NCI-H748 treated with DMSO at 0.1 percent for 48 hours (cell line): ENCODE results near the gene CREB5.

Source experiments
- DNase-seq: peaks from one replicate; lab custom pipeline; 2025; lab: John Stamatoyannopoulos, UW

Gene CREB5

DNA sequence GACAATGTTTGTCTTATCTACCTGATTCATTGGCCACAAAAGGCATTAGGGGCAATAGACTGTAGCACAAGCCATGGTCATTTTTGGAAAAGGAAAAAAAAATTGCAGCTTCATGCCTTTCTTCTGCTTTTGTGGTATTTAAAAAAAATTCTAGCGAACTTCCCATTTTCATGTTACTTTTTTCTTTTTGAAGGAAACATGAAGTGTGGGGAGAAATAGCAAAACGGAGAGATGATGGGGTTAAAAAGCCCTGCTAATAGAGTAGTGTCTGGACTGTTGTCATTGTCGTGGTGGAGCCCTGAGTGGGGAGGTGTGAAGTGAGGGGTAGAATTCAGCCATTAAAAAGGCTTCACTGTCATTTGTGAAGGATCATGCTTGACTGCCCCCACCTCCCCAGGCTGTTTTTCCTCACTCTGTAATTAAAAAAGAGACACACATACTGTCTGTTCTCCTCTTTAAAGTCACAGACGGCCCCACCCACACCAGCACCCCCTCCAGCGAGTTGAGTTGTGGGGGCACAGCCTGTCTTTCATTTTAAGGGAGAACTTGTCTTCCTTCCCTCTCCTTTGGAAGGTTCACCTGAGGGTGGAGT is 272.4 kb downstream of the CREB5 start:
- DNase-seq = no peak

DNA sequence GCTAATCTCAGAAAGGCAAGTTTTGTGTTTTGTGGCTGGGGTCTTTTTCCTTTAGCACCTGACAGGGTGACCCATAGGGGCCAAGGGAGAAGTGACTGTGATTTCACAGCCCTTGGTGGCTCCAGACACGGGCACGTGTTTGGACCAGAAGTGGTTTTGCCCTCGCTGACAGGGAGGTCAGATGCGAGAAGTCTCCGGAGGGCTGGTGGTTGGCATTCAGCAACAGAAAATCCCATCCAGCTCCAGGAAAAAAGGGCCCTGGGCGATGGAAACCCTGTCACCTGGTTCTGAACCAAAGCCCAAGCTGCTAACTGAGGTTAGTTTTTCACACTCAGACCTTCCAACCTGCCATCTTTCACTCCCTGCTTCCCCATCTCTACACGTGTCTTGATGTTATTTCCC is 272.9 kb downstream of the CREB5 start:
- no peak for DNase-seq

DNA sequence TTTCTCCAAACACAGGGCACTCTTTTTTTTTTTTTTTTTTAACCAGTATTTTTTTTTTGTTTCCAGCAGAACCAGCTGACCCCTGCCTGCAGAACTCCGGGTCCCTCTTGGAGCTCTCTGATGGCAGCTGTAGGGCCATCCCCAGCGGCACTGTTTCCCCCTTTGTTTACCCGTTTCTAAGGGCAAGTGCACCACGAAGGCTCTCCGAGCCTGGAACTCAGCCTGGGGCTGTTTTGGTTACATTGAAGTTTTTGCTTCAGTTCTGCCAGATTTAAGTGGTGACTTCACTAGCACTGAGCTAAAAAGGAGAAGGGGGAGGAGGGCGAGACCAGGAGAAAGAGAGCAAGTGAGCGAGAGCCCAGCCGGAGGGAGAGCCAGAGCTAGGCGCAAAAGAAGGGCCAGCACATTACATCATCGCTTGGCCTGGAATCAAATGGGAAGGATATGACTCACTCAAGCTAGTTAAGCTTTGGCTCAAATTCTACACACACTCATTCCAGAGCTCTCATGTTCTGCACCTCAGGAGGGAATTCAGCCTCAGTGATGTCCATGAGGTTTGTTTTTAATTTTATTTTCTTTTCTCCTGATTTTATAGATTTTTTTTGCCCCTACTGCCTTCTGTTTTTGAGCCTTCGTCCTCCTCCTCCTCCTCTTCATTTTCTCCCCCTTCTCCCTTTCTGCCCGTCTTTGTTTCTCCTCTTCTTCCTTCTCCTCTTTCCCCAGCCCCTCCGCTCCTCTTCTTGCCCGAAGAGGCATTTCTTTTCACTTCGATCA is 273.5 kb downstream of the CREB5 start:
- DNase-seq = peak; percentile 44

GRCh38 chr7:28686418-28686800 is 274.1 kb downstream of the CREB5 start:
- DNase-seq = no peak

DNA sequence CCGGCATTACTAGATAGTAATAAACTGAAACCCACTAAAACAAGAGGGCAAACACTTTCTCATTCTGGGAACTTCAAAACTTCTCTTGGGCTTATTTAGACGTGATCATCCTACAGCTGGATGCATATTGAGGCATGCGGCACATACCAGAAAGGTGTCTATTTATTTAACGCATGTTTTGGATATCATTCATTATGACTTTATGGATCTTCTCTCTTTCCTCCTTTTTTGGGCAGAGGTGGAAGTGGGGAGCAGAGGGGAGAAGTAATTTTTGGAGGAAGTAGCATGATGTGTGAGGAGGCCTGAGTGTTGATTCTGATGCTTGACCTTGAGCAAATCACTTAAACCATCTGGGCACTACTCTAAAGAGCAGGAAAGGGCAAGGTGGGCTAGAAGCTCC is 275.2 kb downstream of the CREB5 start:
- no peak for DNase-seq

GRCh38 chr7:28688174-28688573 is 275.9 kb downstream of the CREB5 start:
- no peak for DNase-seq

GRCh38 chr7:28688651-28689050 is 276.3 kb downstream of the CREB5 start:
- DNase-seq = no peak

DNA sequence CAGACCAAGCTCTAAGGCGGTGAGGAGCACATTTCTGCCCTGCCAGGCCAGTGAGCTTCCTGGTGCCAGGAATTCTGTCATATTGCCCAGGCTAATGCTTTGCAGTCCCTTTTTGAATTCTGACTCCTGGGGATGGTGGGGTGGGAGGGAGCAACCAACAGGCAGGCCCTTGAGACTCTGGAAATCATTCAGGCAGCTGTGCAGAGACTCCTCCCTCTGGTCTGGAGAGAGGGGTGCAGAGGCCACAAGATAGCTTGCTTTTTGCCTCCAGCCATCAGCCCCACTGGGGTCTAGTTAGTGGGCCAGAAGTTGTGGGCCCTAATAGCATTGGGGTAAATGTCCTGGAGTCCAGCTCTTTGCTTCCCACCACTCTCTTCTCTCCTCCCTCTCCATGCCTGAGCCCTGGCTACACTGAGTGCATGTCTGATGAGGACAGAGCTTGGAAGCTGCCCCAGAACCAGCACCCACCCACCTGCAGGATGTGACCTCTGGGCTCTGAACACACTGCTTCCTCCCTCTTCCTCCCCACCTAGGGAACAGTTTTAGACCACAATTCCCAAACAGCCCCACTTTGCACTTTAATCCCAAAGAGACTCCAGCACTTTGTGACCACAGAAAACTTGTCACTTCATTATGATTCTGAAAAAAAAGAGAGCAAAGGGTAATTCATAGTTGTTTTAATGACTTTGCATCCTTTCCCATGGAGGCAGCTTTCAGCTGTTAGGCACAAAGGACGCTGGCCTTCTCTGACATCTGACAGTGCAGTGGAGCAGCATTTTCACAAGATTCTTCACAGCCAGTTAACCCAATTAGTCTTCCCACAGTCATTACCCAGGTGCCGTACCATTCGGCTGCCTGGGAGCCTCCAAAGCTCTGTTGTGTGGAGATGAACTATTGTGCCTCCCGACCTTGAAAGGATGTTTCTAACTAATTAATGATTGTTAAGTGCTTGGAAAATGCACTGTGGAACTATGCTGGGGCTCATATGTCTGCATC is 283.3 kb downstream of the CREB5 start:
- no peak for DNase-seq

DNA sequence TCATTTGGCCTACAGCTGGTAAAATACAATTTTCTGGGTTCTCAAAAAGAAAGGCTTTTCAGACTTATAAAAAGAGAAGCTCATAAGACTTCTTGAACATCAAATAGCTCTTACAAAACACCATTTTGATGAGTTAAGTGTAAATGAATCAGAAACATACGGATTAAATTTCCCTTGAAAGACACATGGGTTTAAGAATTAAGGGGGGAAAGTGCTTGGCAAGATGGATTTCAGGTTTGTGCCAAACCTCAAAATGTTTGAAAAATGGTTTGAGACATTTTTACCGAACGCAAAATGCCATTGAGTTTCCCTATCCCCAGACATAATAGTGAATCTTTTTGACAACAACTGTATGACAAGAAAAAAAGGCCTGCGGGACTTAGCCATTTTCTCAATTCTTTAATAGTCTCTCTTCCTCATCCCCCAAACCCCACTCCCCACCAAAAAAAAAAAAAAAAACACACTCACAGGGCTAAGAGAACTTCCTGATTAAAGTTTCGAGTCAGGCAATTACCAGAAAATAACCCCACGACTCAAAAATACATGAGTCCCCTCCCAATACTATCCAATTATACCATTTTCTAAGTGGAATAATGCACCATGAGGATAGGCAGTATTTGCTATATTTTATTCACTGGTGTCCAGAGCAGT is 285.7 kb downstream of the CREB5 start:
- no peak for DNase-seq

DNA sequence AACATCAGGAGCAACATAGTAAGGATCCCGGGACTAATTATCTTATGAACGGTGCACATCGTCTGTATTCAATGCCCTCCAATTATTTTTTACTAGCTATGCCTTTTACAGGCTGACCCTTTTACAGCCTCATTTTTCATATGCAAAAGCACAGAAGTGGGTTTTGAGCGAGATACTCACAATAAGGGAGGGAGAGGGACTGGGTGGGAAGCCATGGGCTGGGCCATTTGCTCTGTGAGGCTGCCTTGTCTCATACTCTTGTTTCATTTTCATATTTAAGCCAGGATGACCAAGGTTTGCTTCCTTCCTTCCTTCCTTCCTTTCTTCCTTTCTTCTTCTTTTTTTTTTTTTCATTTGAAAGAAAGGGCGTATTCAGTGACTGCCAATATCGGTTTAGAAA is 286.5 kb downstream of the CREB5 start:
- no peak for DNase-seq

DNA sequence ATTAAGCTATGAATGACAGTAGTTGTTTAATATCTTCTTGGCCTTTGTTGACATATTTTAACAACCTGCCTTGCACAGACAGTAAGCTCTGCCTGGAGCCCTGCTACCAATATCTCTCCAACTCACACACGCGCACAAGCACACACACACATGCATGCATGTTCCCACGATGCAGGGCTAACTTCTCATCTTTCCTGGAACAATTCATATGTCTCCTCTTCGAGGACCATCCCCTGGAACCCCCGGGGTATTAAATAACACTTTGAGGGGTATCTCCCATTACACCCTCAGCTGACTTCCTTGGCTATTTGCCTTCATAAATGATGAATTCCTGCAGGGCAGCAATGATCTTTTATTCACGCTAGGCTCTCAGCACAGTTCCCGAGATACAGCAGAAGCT is 287.8 kb downstream of the CREB5 start:
- no peak for DNase-seq

DNA sequence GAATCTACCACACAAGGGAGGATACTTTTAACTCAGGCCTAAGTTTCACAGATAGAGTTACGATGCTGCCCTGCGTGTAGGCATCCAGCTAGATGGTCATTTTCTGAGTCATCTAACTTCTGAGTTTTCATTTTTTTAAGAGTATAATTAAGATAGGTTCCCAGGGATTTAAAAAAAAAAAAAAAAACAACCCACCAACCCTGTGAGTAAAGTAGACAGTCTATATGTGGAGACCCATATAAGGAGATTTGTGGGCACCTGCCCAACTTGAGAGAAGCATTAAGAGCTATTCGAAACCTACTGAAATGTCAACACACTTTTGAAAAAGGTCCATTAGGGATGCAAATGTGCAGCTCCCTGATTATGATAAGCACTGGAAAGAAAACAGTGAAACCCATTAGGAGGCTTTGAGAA is 288.5 kb downstream of the CREB5 start:
- DNase-seq = peak; percentile 76

GRCh38 chr7:28701731-28702130 is 289.4 kb downstream of the CREB5 start:
- no peak for DNase-seq

DNA sequence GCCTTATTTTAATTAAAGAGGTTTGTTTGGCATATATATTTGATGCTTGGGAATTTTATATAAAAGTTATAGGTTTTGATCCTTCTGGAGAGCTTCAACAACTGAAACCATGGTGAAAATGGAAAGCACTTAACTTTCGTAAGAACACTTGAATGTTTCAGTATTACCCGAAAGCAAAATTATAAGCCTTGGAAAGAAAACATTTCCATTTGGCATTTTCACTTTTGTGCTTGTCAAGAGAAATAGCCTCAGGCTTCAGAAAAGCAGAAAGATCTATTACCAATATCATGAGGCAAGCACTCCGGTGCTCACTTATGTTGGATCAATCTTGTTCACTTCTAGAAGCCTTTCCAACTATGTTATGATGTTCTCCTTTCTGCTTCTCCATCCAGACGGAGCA is 289.9 kb downstream of the CREB5 start:
- DNase-seq = no peak

DNA sequence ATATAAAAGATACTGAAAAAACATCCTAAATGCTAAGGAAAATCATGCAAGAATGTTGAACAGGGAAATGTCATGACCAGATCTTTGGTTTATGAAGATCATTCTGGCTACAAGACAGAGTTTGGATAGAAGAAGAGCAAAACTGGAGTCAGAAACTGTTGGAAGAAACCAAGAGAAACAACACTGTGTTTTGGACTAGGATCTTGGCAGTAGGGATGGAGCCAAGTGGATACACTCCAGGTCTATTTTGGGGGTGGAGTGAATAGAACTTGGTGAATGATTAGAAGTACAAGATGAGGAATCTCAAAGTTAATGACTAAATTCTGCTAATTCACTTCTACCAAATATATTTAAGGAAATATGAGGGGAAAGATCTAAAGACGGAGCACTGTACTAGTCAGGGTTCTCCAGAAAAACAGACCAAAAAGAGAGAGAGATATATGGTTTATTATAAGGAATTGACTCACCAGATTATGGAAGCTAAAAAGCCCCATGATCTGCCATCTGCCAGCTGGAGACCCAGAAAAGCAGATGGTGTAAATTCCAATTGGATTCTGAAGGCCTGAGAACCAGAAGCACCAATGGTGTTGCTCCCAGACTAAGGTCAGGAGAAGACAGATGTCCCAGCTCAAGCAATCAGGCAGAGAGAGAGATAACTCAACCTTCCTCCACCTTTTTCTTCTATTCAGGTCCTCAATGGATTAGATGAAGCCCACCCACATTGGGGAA is 290.9 kb downstream of the CREB5 start:
- no peak for DNase-seq

- DNase-seq = no peak
Observed at GRCh38 chr7:28704706-28705105, 292.4 kb downstream of the CREB5 start.

GRCh38 chr7:28705350-28705749 is 293.0 kb downstream of the CREB5 start:
- no peak for DNase-seq

GRCh38 chr7:28706584-28706983 is 294.3 kb downstream of the CREB5 start:
- no peak for DNase-seq

DNA sequence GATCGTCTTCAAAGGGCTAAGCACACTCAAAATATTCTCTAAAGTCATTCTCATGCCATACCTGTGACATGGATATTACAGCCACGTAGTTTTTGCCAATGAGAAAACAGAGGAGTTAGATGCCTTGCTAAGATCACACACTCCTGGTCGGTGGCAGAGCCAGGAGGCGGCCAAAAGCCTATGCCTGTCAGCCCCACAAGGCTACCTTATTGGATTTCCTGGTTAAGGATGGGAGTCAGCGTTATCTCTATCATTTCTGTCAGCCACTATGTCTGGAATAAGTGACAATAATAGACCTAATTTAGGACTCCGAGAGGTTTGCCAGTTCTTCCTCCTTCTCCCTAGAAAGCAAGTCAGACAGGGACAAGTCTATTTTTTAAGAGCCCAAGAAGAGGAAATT is 295.0 kb downstream of the CREB5 start:
- DNase-seq = no peak

- no peak for DNase-seq
Observed at GRCh38 chr7:28708033-28708951, 296.0 kb downstream of the CREB5 start.
